ENCODE data around the gene POFUT2.

DNA sequence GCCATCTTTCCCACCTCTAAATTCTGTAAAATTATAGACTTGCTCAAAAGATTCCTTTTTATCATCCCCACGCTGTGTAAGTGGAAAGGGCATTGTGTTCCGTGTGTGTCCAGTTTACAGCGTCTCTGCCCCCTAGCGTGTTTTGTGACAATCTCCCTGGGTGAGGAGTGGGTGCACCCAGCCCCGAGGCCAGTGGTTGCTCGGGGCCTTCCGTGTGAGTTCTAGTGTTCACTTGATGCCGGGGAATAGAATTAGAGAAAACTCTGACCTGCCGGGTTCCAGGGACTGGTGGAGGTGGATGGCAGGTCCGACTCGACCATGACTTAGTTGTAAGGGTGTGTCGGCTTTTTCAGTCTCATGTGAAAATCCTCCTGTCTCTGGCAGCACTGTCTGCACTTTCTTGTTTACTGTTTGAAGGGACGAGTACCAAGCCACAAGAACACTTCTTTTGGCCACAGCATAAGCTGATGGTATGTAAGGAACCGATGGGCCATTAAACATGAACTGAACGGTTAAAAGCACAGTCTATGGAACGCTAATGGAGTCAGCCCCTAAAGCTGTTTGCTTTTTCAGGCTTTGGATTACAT is 61.9 kb downstream of the POFUT2 start:
- TF ChIP-seq FOXS1 (CRISPR knock-in tag; IDR thresholded peaks at IDR 0.05) (no peak), MAX (IDR thresholded peaks at IDR 0.05) (no peak), ZFP36 (IDR thresholded peaks at IDR 0.05; ENCODE audit: borderline replicate concordance, partially characterized antibody) (no peak), PBX3 (IDR thresholded peaks at IDR 0.05) (no peak), BHLHE40 (IDR thresholded peaks at IDR 0.05; ENCODE audit: low read depth, low read length) (no peak)
- TF ChIP-seq, protein P1, sequence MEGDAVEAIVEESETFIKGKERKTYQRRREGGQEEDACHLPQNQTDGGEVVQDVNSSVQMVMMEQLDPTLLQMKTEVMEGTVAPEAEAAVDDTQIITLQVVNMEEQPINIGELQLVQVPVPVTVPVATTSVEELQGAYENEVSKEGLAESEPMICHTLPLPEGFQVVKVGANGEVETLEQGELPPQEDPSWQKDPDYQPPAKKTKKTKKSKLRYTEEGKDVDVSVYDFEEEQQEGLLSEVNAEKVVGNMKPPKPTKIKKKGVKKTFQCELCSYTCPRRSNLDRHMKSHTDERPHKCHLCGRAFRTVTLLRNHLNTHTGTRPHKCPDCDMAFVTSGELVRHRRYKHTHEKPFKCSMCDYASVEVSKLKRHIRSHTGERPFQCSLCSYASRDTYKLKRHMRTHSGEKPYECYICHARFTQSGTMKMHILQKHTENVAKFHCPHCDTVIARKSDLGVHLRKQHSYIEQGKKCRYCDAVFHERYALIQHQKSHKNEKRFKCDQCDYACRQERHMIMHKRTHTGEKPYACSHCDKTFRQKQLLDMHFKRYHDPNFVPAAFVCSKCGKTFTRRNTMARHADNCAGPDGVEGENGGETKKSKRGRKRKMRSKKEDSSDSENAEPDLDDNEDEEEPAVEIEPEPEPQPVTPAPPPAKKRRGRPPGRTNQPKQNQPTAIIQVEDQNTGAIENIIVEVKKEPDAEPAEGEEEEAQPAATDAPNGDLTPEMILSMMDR (IDR thresholded peaks at IDR 0.05) = no peak
